GM18517 (cell line): ENCODE results near the gene ICAM1.

ENCODE experiments used
- ATAC-seq: cut with Tn5 transposase; IDR thresholded peaks from one replicate; pipeline ENCODE4 v1.9.1; 2021; ENCODE audit warnings: mild to moderate bottlenecking, moderate library complexity; ENCODE audit not compliant: unreplicated experiment

ICAM1 gene

DNA sequence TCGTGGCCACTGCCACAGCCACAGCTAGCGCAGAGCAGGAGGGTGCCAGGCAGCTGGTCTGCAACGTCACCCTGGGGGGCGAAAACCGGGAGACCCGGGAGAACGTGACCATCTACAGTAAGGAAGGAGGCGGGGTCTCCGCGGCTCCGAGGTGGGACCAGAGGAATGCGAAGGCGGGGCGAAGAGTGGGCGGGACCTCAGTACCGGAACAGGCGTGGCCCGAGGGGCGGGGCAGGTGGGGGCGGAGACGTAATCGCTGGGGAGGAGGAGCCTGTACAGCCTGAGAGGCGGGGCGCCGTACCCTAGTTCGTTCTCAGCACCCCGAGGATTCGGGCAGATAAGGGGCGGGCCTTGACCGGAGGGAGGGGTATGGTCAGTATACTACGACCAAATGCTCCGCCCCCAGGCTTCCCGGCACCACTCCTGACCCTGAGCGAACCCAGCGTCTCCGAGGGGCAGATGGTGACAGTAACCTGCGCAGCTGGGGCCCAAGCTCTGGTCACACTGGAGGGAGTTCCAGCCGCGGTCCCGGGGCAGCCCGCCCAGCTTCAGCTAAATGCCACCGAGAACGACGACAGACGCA, 21.4 kb downstream of the ICAM1 start:
- ATAC-seq, result peak; percentile 39

DNA sequence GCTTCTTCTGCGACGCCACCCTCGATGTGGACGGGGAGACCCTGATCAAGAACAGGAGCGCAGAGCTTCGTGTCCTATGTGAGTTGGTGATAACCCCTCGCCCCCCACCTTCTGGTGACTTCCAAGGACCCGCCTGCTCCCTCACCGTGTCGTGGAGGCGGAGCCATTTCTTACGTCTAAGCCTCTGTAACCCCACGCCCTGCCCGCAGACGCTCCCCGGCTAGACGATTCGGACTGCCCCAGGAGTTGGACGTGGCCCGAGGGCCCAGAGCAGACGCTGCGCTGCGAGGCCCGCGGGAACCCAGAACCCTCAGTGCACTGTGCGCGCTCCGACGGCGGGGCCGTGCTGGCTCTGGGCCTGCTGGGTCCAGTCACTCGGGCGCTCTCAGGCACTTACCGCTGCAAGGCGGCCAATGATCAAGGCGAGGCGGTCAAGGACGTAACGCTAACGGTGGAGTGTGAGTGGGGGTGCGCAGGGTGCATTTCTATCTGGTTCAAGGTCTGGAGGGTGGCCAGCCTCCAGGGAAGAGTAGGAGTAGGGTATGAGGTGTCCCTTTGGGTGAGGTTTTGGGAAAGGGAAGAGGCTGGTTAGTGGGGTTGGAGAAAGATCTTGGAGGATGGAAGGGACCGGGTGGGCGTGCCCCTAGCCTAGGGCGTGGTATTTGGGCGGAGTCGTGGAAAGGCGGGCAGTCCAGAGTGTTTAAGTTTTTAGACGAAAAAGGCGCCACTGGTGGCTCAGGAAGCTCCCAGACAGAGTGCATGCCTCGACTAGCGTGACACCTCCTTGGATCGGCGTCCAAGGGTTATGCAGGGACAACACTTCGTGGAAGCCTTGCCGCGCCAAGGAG, 22.1 kb downstream of the ICAM1 start:
- ATAC-seq, result no peak

GRCh38 chr19:10293637-10294367, 22.9 kb downstream of the ICAM1 start:
- no peak for ATAC-seq

- ATAC-seq, result no peak
Observed at GRCh38 chr19:10294368-10294697, 23.4 kb downstream of the ICAM1 start.

- ATAC-seq, result no peak
Observed at GRCh38 chr19:10295305-10295846, 24.5 kb downstream of the ICAM1 start.

DNA sequence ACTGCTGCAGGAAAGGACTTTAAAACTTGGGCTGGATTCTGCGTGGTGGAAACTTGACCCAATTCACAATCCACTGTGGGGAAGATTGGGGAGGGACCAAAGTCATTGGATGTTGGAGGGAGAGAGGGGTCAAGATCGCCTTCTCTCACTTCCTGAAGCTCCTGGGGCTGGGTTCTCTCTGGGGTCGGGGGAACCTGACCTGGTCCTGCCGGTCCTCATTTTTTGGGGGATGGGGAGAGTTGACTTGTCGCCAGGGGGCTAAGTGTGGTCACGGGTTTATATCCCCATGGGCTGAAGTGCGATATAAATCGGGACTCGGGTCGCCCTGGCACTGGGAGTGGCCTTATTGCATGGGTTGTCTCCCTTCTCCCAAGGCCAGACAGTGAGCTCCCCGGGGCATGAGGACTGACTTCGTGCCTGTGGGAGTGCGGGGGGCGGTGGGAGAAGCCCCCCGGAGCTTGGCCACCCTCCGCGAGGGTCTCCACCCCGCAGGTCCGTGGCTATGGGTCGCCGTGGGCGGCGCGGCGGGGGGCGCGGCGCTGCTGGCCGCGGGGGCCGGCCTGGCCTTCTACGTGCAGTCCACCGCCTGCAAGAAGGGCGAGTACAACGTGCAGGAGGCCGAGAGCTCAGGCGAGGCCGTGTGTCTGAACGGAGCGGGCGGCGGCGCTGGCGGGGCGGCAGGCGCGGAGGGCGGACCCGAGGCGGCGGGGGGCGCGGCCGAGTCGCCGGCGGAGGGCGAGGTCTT, 25.1 kb downstream of the ICAM1 start:
- ATAC-seq, result no peak

DNA sequence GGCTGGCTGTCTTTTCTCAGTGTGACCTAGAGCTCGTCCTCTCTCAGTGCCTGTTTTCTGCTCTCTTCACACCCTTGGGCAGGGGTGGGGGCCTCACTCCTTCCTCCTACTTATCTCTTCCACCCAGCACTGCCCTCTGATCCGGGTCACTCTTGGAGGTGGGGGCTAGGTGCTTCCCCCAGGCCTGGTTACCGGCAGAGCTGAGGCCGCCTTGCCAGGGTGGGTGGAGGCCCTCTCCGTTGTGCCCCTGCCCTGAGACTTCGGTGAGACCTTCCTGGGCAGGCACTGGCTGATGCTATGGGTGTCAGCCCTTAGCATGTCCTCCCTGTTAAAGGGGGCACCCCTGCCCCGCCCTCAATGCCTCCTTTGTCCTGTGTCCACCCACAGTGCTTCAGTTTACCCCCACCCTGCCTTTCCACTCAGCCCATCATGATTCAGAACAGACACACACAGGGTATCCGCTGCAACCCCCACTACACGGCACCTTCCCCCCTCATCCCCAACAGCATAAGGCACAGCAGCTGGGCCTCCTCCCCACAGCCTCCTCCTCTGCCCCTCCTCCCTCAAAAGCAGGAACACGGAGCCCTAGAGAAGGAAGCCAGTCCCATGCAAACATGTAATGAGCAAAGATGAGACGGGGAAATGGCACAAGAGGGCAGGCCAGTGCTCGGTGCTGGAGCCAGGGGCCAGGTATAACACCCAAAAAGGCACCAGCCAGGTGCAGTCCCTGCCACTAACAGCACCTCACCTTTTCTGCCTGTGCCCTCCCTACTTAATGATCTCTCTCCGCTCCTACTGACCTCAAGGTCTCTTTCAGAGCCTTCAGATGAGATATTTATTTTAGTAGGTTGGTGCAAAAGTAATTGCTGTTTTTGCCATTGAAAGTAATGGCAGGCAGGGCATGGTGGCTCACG, 28.9 kb downstream of the ICAM1 start:
- ATAC-seq, result no peak

GRCh38 chr19:10305139-10305806, 34.4 kb downstream of the ICAM1 start:
- ATAC-seq, result no peak

- no peak for ATAC-seq
Observed at GRCh38 chr19:10306327-10306726, 35.4 kb downstream of the ICAM1 start.

DNA sequence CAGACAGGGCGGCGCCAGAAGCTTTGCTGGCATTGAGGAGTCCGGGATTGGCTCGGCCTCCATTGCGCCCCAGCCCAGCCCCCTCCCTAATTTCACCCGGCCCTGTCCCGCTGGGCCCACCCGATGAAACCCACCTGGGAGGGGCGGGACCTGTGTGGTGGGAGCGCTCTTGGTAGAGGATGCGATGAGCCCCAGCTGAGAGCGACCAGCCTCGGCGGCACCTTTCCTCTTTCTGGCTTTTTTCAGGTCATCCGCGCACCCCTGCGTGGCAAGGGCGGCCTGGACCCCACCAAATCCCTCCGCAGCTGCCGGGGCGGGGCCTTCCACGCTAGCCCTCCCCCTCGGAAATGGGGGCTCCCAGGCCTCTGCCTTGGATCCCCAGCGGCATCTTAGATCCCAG, 38.5 kb downstream of the ICAM1 start, which contains the start of gene ZGLP1:
TSS of gene ZGLP1 (minus strand) at position 393 of the 400 bp plus-strand sequence.
- ATAC-seq, result no peak

DNA sequence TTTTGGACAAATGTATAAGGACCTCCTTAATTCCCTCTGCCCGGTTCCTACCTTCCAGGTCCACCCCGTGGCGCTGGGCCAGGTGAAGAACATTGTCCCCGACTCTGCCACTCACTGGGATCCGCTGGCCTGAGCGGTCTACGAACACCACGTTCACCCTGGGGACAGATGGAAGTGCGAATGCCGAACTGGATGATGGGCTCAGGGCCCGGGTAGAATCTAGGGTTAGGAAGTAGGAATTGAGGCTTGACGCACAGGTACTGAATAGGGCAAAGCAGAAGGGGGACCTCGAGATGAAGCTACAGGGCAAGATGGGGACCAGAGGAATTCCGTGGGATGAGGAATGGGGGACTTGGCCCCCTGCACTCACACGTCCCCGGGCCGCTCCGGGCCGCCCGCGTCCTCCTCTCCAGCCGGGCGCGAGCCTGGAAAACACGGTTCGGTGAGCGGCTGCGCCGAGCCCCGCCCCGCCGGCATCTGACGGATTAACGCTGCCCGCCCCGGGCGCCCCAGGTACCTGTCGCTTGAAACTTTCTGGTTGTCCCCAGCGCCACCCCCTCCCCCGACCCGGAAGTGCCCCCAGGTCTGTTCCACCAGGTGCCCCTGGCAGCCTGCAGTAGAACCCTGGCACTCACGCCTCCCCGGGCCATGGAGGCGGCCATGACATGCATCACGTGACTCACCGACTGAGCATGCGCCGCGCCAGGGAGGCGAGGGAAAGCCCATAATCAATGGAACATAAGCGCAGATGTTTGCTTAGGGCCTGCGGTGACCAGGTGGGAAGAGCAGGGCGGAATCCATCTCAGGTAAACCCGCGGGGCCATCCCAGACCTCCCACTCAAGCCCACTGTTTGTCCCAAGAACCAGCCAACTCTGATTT, 44.7 kb downstream of the ICAM1 start, which contains the start of gene FDX2:
TSS of gene FDX2 (minus strand) at position 681 of the 880 bp plus-strand sequence. CDS start at position 662, 19 bp downstream.
- no peak for ATAC-seq

GRCh38 chr19:10316229-10317044, 45.5 kb downstream of the ICAM1 start:
- ATAC-seq, result no peak

- ATAC-seq, result no peak
Observed at GRCh38 chr19:10317045-10317856, 46.3 kb downstream of the ICAM1 start.

- ATAC-seq, result no peak
Observed at GRCh38 chr19:10317857-10318462, 47.0 kb downstream of the ICAM1 start.

GRCh38 chr19:10318807-10319682, 48.1 kb downstream of the ICAM1 start:
- ATAC-seq, result no peak
